ENCODE data around the gene VNN1.
"Not testable (repeated sequence)": the region's sequence is repeated elsewhere in the genome, so short reads cannot be mapped to it uniquely, and the experiment has no call there.

VNN1 gene

GRCh38 chr6:132719736-132720448 lies 6.0 kb upstream of the VNN1 start:
- no peak for FAIRE-seq

- FAIRE-seq = no peak
Observed at GRCh38 chr6:132715881-132716637, 2.2 kb upstream of the VNN1 start.

DNA sequence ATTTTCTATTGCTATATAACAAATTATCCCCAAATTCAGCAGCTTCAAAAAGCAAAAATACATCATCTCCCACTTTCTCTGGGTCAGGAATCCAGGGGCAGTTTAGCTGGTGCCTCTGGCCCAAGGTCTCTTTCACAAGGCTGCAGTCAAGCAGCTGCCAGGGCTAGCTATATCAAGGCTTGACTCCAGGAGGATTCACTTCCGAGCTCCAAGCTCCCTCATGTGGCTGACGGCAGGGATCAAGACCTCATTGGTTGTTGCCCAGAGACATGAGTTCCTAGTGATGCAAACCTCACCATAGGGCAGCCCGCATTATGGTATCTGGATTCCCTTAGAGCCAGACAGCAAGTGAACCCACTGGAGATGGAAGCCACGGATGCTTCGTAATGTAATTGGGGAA lies 1.3 kb upstream of the VNN1 start:
- no peak for FAIRE-seq

DNA sequence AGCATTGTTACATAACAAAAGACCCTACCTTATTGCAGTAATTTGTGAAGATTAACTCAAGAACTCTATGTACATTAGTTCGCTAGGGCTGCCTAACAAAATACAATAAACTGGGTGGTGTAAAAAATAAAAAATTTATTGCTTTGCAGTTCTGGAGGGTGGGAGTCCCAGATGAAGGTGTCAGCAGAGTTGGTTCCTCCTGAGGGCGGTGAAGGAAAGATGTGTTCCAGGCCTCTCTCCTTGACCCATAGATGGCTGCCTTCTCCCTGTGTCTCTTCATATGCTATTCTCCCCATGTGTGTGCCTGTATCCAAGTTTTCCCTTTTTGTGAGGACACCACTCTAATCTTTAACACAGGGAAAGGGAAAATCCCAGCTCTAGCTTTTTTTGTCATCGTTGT lies 305 bp upstream of the VNN1 start:
- no peak for FAIRE-seq

GRCh38 chr6:132712366-132712765 lies 1.5 kb downstream of the VNN1 start:
- FAIRE-seq = no peak

DNA sequence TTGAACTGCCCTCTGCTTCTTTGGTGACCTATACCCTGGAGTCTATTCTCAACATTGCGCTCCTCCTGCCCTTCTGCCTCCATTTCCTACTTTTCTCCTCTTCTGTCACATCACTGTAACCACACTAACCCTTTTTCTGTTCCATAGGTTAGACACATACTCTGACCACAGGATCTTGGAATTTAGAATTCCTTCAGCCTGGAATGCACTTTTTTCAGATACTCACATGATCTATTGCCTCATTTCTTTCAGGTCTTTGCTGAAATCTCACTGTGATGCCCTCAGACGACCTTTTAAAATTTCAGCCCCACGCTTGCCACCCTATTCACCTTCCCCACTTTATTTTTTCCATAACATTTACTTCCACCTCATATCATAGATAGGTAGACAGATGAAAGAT lies 5.1 kb downstream of the VNN1 start:
- no peak for FAIRE-seq

- FAIRE-seq = no peak
Observed at GRCh38 chr6:132708002-132708401, 5.9 kb downstream of the VNN1 start.

GRCh38 chr6:132706756-132707155 lies 7.1 kb downstream of the VNN1 start:
- not testable (repeated sequence) for FAIRE-seq

DNA sequence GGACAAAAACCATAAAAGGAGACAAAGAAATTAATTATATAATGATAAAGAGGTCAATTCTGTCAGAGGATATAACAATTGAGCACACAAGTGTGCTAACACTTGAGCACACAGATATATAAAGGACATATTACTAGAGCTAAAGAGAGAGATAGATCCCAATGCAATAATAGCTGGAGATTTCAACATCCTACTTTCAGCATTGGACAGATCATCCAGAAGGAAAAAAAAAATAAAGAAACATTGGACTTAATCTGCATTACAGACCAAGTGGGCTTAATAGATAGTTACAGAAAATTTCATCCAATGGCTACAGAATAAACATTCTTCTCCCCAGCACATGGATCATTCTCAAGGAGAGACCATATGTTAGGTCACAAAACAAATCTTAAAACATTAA lies 9.9 kb downstream of the VNN1 start:
- FAIRE-seq = no peak

GRCh38 chr6:132698608-132699007 lies 15.2 kb downstream of the VNN1 start:
- FAIRE-seq = no peak

- no peak for FAIRE-seq
Observed at GRCh38 chr6:132695773-132696172, 18.1 kb downstream of the VNN1 start.

- no peak for FAIRE-seq
Observed at GRCh38 chr6:132693478-132693877, 20.4 kb downstream of the VNN1 start.

GRCh38 chr6:132690678-132691077 lies 23.2 kb downstream of the VNN1 start:
- FAIRE-seq = no peak

DNA sequence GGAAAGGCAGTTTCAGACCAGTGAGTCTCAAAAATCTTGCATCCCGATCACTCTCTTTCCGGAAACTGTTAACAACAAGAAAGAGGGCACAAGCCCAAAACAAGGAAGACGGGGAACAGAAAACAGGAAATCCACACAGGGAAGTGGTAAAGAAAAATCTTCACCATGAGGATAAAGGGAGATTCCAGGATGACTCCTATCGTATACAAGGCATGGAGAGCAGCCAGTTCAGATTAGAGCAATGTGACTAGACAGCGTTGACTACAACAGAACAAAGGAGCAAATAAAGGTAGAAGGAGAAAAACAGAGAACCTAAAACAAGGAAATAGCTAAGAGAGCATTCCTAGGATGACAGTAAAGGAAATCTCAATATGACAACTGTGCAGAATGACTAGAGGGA lies 26.5 kb downstream of the VNN1 start:
- FAIRE-seq = no peak

DNA sequence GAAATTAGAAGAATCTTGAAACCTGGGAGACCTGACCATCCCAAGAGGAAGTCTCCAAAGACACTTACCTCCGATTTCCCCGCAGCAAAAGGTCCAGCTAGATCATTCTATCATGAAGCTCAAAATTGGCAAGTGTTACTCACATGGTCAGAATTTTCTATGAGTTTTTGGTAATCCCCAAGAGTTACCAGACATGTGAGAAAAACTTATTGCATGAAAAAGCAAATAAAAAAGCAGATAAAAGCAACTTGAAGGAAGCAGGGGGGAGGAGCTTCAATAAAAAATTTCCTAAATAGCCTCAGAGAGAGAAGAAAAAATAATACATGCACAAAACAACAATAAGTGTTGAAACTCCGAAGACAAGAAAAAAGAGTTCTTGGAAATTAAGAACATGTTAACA lies 27.3 kb downstream of the VNN1 start:
- FAIRE-seq = no peak

GRCh38 chr6:132685009-132685408 lies 28.8 kb downstream of the VNN1 start:
- FAIRE-seq = no peak

DNA sequence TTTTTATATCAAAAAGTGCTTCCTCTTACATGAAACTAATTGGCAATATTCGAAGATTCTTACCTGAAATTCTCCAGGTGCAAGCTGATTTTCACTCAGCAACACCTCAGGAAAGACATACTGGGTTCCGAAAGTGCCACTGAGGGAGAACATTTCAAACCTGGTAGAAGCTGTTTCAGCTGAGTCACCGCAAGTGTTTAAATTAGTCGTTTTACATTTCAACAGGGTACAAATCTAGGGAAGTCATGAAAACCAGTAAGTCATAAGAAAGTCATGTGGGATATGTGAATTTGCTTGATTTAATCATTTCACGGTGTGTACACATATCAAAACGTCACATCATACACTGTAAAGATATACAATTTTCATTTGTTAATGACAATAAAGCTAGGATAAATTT lies 29.6 kb downstream of the VNN1 start:
- no peak for FAIRE-seq

GRCh38 chr6:132683543-132683942 lies 30.3 kb downstream of the VNN1 start:
- no peak for FAIRE-seq

GRCh38 chr6:132679094-132679493 lies 34.8 kb downstream of the VNN1 start:
- FAIRE-seq = not testable (repeated sequence)

DNA sequence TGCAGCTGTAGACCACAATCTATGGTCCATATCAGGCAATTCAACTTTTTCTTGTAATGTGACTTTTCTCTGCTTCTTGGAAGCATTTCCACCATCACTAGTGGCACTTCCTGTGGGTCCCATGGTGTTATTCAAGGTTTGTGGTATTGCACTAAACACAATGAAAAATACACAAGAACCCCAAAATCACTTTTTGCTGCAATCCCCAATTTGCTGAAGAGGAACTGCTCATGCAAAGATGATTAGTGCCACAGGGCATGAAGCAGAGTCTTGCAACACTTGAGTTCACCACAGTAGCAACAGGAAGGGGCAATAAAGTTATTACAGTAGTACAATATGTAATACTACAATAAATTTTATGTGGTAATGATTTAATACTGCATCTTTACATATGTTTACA lies 38.1 kb downstream of the VNN1 start:
- FAIRE-seq = no peak

- no peak for FAIRE-seq
Observed at GRCh38 chr6:132675002-132675401, 38.9 kb downstream of the VNN1 start.

- no peak for FAIRE-seq
Observed at GRCh38 chr6:132673376-132674094, 40.3 kb downstream of the VNN1 start.

GRCh38 chr6:132671295-132671694 lies 42.6 kb downstream of the VNN1 start:
- no peak for FAIRE-seq

DNA sequence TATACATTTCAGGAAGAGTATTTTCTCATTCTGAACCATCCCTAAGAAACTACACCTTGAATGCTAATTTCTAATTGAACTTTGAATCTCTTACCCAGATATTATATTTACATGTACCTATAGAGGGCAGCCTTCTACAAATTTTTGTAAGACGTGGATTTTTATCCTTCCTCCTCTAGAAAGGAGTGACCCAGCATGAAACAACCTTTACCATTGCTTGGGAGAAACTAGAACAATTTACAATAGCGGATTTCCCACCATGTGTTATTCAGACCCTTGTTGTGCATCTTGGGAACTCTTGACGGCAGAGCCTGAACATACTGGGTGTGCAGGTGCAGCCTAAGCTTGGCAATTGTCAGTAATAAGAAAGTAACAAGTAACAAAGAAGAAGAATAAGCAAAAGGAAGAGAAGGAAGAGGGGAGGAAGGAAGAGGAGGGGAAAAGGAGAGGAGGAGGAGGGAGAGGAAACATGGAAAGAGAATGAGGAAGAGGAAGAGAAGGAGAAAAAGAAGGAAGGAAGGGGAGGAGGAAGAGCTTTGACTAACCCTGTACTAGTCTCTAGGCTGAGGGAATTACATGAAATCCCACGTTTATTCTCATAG lies 44.1 kb downstream of the VNN1 start:
- peak; percentile 65 for FAIRE-seq

All from TTC549 (cell line).